OCI-LY1 (cell line): ENCODE data around the gene OR10J1.

Source experiments
- H2AFZ ChIP-seq: fragments of 200-600 bp; sonication (generic), shearing (Covaris generic); 2 replicates; pipeline ENCODE4 v1.6.0; 2014; ENCODE audit warnings: antibody characterized with exemption, mild to moderate bottlenecking, low read length
- H3F3A ChIP-seq: fragments of 200-600 bp; sonication (generic), shearing (Covaris generic); 2 replicates; pipeline ENCODE4 v1.6.0; 2014; ENCODE audit warnings: mild to moderate bottlenecking, antibody characterized with exemption, low read length, moderate library complexity; ENCODE audit not compliant: insufficient read depth
- H3K27ac ChIP-seq: fragments of 200-600 bp; sonication (generic); 2 replicates; pipeline ENCODE4 v1.5.1; 2014; ENCODE audit warnings: low read length, mixed run types, mild to moderate bottlenecking, low read depth; ENCODE audit not compliant: poor library complexity, severe bottlenecking
- H3K27me3 ChIP-seq: fragments of 200-600 bp; sonication (generic); 2 replicates; pipeline ENCODE4 v1.6.0; 2014; ENCODE audit warnings: antibody characterized with exemption, mild to moderate bottlenecking, low read length, moderate library complexity; ENCODE audit not compliant: insufficient read depth
- H3K36me3 ChIP-seq: fragments of 200-600 bp; sonication (generic); 2 replicates; pipeline ENCODE4 v1.6.1; 2014; ENCODE audit warnings: mild to moderate bottlenecking, antibody characterized with exemption, low read length, moderate library complexity, mixed read lengths; ENCODE audit not compliant: insufficient read depth
- H3K4me1 ChIP-seq: fragments of 200-600 bp; sonication (generic); 2 replicates; pipeline ENCODE4 v1.5.1; 2014; ENCODE audit warnings: mild to moderate bottlenecking, low read length, moderate library complexity; ENCODE audit not compliant: insufficient read depth, severe bottlenecking
- H3K4me2 ChIP-seq: fragments of 200-600 bp; sonication (generic), shearing (Covaris generic); 2 replicates; pipeline ENCODE4 v1.6.1; 2014; ENCODE audit warnings: low read length
- H3K4me3 ChIP-seq: fragments of 200-600 bp; sonication (generic); 2 replicates; pipeline ENCODE4 v1.5.1; 2014; ENCODE audit warnings: low read length, low read depth, mild to moderate bottlenecking, mixed read lengths; ENCODE audit not compliant: poor library complexity, severe bottlenecking
- H3K79me2 ChIP-seq: fragments of 200-600 bp; shearing (Covaris generic); 2 replicates; pipeline ENCODE4 v1.6.1; 2016; ENCODE audit warnings: mixed run types, low read length, mixed read lengths; ENCODE audit not compliant: insufficient read depth
- H3K9ac ChIP-seq: fragments of 200-600 bp; sonication (generic), shearing (Covaris generic); 2 replicates; pipeline ENCODE4 v1.6.1; 2014; ENCODE audit warnings: mild to moderate bottlenecking, low read length, mixed read lengths
- H3K9me2 ChIP-seq: fragments of 200-600 bp; sonication (generic), shearing (Covaris generic); 2 replicates; pipeline ENCODE4 v1.6.1; 2014; ENCODE audit warnings: low read depth, mild to moderate bottlenecking, low read length, mixed read lengths
- H3K9me3 ChIP-seq: fragments of 200-600 bp; shearing (Covaris generic); 2 replicates; pipeline ENCODE4 v1.6.1; 2014; ENCODE audit warnings: low read length, mixed read lengths
- H4K20me1 ChIP-seq: fragments of 200-600 bp; sonication (generic), shearing (Covaris generic); 2 replicates; pipeline ENCODE4 v1.6.0; 2016; ENCODE audit warnings: mild to moderate bottlenecking, low read length; ENCODE audit not compliant: insufficient read depth
- EZH2 ChIP-seq: fragments of 200-600 bp; sonication (generic), shearing (Covaris generic); IDR thresholded peaks from 2 replicates; pipeline ENCODE4 v1.8.0; 2017; ENCODE audit warnings: borderline replicate concordance, mixed run types, mild to moderate bottlenecking, antibody characterized with exemption, low read length, moderate library complexity, mixed read lengths
- TF ChIP-seq, protein P1 (sequence below): fragments of 200-600 bp; sonication (generic), shearing (Covaris generic); IDR thresholded peaks from 2 replicates; pipeline ENCODE4 v1.5.1; 2017; ENCODE audit warnings: mild to moderate bottlenecking, antibody characterized with exemption, low read length, moderate library complexity, mixed read lengths

Gene OR10J1

DNA sequence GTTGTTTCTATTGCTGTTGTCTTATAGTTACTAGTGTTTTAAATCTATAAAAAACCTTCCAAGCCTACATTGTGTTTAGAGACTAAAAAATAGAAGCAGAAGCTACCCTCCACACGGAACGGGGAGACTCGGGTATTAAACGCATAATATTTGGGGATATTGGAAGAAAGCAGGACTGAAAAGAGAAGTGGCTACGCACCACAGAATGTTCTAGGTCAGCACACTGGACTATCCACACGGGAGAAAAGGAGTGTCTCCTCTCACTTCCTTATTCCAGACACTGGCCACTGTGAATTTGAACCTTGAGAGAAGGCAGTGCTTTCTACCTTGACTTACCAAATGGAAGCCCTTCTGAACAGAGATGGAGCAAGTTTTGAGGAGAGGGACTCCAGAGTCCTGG is 8.5 kb upstream of the OR10J1 start:
- Histone ChIP-seq H2AFZ (no peak overlapping the region), H3K9me3 (no peaks in the 10 kb centered on the region), H3F3A (no peaks in the 10 kb centered on the region), H3K27me3 (no peaks in the 10 kb centered on the region), H3K36me3 (no peaks in the 10 kb centered on the region), H3K4me3 (no peak overlapping the region), H3K4me2 (no peak overlapping the region), H3K4me1 (no peaks in the 10 kb centered on the region), H4K20me1 (no peaks in the 10 kb centered on the region), H3K79me2 (no peaks in the 10 kb centered on the region), H3K9ac (no peak overlapping the region), H3K9me2 (no peaks in the 10 kb centered on the region), H3K27ac (no peak overlapping the region)
- TF ChIP-seq, protein P1, sequence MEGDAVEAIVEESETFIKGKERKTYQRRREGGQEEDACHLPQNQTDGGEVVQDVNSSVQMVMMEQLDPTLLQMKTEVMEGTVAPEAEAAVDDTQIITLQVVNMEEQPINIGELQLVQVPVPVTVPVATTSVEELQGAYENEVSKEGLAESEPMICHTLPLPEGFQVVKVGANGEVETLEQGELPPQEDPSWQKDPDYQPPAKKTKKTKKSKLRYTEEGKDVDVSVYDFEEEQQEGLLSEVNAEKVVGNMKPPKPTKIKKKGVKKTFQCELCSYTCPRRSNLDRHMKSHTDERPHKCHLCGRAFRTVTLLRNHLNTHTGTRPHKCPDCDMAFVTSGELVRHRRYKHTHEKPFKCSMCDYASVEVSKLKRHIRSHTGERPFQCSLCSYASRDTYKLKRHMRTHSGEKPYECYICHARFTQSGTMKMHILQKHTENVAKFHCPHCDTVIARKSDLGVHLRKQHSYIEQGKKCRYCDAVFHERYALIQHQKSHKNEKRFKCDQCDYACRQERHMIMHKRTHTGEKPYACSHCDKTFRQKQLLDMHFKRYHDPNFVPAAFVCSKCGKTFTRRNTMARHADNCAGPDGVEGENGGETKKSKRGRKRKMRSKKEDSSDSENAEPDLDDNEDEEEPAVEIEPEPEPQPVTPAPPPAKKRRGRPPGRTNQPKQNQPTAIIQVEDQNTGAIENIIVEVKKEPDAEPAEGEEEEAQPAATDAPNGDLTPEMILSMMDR = no peak
- TF ChIP-seq EZH2 = no peak

DNA sequence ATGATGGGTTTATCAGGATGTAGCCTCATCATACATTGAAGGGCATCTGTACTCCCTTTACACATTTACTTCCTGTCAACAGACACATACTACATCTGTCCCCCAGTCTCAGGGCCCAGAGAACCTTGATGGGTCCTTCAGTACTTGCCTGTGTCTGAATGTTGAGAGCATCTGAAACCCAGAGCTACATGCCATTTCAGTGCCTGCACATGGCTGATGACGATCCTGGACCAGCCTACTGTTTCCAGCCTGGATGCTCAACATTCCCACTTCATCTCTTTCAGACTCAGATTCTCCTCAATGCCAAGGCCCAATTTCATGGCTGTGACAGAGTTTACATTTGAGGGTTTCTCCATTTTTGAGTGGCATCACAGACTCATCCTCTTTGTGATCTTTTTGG is 7.6 kb upstream of the OR10J1 start, which contains the start of gene OR10J4:
Gene OR10J4, plus strand, starts transcription at position 301 of the 400 bp plus-strand sequence.
- Histone ChIP-seq H2AFZ (no peak within 1 kb of the TSS), H3K4me1 (no peaks in the 10 kb centered on the region), H3K79me2 (no peaks in the 10 kb centered on the region), H3K9ac (no peak within 1 kb of the TSS), H3K9me2 (no peaks in the 10 kb centered on the region), H3K9me3 (no peaks in the 10 kb centered on the region), H3K4me3 (no peak within 1 kb of the TSS), H3F3A (no peaks in the 10 kb centered on the region), H4K20me1 (no peaks in the 10 kb centered on the region), H3K36me3 (no peaks in the 10 kb centered on the region), H3K27me3 (no peaks in the 10 kb centered on the region), H3K4me2 (no peak within 1 kb of the TSS), H3K27ac (no peak within 1 kb of the TSS)
- no peak for TF ChIP-seq EZH2

DNA sequence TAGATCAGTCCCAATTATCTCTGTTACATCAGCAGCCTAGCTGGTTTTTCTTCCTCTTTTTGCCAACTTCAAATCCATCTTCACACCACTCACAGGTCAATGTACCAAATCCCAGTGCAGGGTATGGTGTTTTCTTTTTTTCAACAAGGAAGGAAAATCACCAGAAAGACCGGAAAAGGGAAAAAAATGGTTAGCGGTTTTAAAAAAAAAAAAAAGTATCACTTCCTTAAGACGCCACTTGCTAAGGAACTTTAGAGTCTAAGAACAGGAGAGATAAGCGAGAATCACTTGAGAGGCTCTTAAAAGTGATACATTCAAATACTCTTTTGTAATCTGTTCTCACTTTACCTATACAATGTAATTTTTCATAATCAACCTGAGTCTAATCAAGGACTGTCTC is 3.1 kb upstream of the OR10J1 start:
- Histone ChIP-seq H3K4me1 (no peaks in the 10 kb centered on the region), H3K79me2 (no peaks in the 10 kb centered on the region), H3K9me2 (no peaks in the 10 kb centered on the region), H3K27ac (no peak overlapping the region), H3K4me3 (no peak overlapping the region), H3F3A (no peaks in the 10 kb centered on the region), H3K36me3 (no peaks in the 10 kb centered on the region), H4K20me1 (no peaks in the 10 kb centered on the region), H3K9me3 (no peaks in the 10 kb centered on the region), H3K27me3 (no peaks in the 10 kb centered on the region), H2AFZ (no peak overlapping the region), H3K4me2 (no peak overlapping the region), H3K9ac (no peak overlapping the region)
- no peak for TF ChIP-seq EZH2
- TF ChIP-seq, protein P1 = no peak

DNA sequence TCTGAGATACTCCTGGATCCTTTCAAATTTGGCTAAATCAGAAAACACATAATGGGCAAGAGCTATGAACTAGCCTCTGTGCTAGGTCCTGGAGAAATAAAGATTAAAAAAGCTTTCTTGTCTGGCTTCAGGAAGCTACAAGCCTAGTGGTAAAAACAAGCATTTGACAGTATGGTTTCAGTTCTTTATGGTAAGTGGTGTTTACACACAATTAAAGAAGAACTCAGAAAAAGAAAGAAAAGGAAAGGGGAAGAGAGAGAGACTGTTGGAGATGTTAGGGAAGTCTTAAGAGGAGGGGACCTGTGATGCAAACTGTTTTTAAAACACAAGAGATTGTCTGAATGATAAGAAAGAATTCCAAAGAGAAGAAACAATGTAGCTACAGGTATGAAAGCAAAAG is 1.8 kb downstream of the OR10J1 start:
- no peak overlapping the region for H3K9ac ChIP-seq
- H4K20me1 ChIP-seq = no peaks in the 10 kb centered on the region
- no peaks in the 10 kb centered on the region for H3K9me3 ChIP-seq
- H3K4me2 ChIP-seq = no peak overlapping the region
- no peaks in the 10 kb centered on the region for H3K4me1 ChIP-seq
- H2AFZ ChIP-seq = no peak overlapping the region
- no peaks in the 10 kb centered on the region for H3K36me3 ChIP-seq
- H3K9me2 ChIP-seq = no peaks in the 10 kb centered on the region
- no peaks in the 10 kb centered on the region for H3F3A ChIP-seq
- H3K4me3 ChIP-seq = no peak overlapping the region
- TF ChIP-seq EZH2 = no peak
- TF ChIP-seq, protein P1 = no peak
- no peak overlapping the region for H3K27ac ChIP-seq
- H3K27me3 ChIP-seq = no peaks in the 10 kb centered on the region
- no peaks in the 10 kb centered on the region for H3K79me2 ChIP-seq
